NT2/D1 (cell line): ENCODE data around the gene ILRUN.

Experiments used
- SUZ12 ChIP-seq: IDR thresholded peaks from 2 replicates; pipeline ENCODE4 v1.6.1; 2011; ENCODE audit not compliant: insufficient read length, insufficient read depth; ENCODE audit errors: extremely low read depth
- YY1 ChIP-seq: IDR thresholded peaks from 2 replicates; pipeline ENCODE4 v1.6.1; 2011; ENCODE audit not compliant: insufficient read length, insufficient read depth
- ZNF274 ChIP-seq: IDR thresholded peaks from 2 replicates; pipeline ENCODE4 v1.6.1; 2011; ENCODE audit warnings: mild to moderate bottlenecking, low read depth, low read length

DNA sequence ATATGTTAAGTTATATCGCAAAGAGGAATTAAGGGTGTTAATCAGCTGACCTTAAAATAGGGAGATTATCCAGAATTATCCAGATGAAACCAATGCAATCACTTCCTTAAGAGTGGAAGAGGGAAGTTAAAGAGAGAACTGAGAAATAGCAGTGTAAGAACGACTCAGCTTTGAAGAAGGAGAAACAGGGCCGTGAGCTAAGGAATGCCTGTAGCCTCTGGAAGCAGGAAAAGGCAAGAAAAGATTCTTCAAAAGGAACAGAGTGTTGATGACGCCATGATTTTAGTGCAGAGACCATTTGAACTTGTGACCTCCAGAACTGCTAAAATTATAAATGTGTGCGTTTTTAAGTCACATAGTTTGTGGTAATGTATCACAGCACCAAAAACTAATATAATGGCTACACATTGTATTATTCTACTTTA, 32.7 kb downstream of the ILRUN start:
- TF ChIP-seq YY1 (no peak), SUZ12 (no peak), ZNF274 (no peak)
